NCI-H1436 (cell line): ENCODE data around the gene NAP1L5.

ENCODE experiments used
- DNase-seq: peaks from one replicate; lab custom pipeline; 2025; lab: John Stamatoyannopoulos, UW

Gene NAP1L5

GRCh38 chr4:88697588-88698329, at the start of gene NAP1L5:
TSS of gene NAP1L5 (minus strand) at chr4:88697829. CDS start at chr4:88697754, 75 bp downstream.
- DNase-seq = peak; percentile 11

- no peak for DNase-seq
Observed at GRCh38 chr4:88747351-88747750, 49.7 kb upstream of the NAP1L5 start.

- DNase-seq = no peak
Observed at GRCh38 chr4:88746206-88746605, 48.6 kb upstream of the NAP1L5 start.

- DNase-seq = no peak
Observed at GRCh38 chr4:88745581-88746163, 48.0 kb upstream of the NAP1L5 start.

GRCh38 chr4:88745175-88745574, 47.5 kb upstream of the NAP1L5 start:
- DNase-seq = no peak

- no peak for DNase-seq
Observed at GRCh38 chr4:88744609-88745008, 47.0 kb upstream of the NAP1L5 start.

- no peak for DNase-seq
Observed at GRCh38 chr4:88743696-88744095, 46.1 kb upstream of the NAP1L5 start.

- DNase-seq = no peak
Observed at GRCh38 chr4:88742561-88742960, 44.9 kb upstream of the NAP1L5 start.

- no peak for DNase-seq
Observed at GRCh38 chr4:88738180-88738579, 40.6 kb upstream of the NAP1L5 start.

- no peak for DNase-seq
Observed at GRCh38 chr4:88737307-88737941, 39.8 kb upstream of the NAP1L5 start.

GRCh38 chr4:88736264-88736663, 38.6 kb upstream of the NAP1L5 start:
- no peak for DNase-seq

- no peak for DNase-seq
Observed at GRCh38 chr4:88735564-88735963, 37.9 kb upstream of the NAP1L5 start.

- DNase-seq = no peak
Observed at GRCh38 chr4:88734403-88734949, 36.8 kb upstream of the NAP1L5 start.

- no peak for DNase-seq
Observed at GRCh38 chr4:88732714-88733368, 35.2 kb upstream of the NAP1L5 start.

GRCh38 chr4:88731381-88731780, 33.8 kb upstream of the NAP1L5 start:
- DNase-seq = no peak

GRCh38 chr4:88730811-88731210, 33.2 kb upstream of the NAP1L5 start:
- DNase-seq = no peak

- DNase-seq = no peak
Observed at GRCh38 chr4:88729146-88729760, 31.6 kb upstream of the NAP1L5 start.

- no peak for DNase-seq
Observed at GRCh38 chr4:88728146-88728545, 30.5 kb upstream of the NAP1L5 start.

GRCh38 chr4:88725986-88726385, 28.4 kb upstream of the NAP1L5 start:
- no peak for DNase-seq

GRCh38 chr4:88725143-88725542, 27.5 kb upstream of the NAP1L5 start:
- no peak for DNase-seq

GRCh38 chr4:88724406-88724805, 26.8 kb upstream of the NAP1L5 start:
- no peak for DNase-seq

GRCh38 chr4:88722828-88723227, 25.2 kb upstream of the NAP1L5 start:
- no peak for DNase-seq
